Measurements from ENCODE around the gene PDLIM3.

DNA sequence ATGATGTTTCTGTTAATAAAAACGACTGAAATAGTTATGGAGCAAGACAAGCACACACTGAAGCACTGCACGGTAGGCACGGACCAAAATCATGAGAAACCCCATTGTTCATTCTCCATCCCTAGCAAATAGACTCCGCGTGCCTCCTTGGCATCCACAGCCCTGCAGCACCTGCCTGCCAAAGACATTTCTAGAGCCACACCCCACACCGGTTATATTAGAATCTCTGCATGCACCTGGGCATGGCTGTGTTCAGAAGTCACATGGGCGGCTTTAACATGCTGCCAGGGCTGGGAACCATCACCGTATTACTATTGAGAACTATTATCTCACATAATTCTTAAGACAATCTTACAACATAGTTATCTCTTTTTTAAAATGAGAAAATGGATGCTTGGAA is 5.9 kb downstream of the PDLIM3 start:
- no peak for TF ChIP-seq POLR2AphosphoS5 (IDR thresholded peaks at IDR 0.05; ENCODE audit: low read depth)
- TF ChIP-seq, protein P1, sequence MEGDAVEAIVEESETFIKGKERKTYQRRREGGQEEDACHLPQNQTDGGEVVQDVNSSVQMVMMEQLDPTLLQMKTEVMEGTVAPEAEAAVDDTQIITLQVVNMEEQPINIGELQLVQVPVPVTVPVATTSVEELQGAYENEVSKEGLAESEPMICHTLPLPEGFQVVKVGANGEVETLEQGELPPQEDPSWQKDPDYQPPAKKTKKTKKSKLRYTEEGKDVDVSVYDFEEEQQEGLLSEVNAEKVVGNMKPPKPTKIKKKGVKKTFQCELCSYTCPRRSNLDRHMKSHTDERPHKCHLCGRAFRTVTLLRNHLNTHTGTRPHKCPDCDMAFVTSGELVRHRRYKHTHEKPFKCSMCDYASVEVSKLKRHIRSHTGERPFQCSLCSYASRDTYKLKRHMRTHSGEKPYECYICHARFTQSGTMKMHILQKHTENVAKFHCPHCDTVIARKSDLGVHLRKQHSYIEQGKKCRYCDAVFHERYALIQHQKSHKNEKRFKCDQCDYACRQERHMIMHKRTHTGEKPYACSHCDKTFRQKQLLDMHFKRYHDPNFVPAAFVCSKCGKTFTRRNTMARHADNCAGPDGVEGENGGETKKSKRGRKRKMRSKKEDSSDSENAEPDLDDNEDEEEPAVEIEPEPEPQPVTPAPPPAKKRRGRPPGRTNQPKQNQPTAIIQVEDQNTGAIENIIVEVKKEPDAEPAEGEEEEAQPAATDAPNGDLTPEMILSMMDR (IDR thresholded peaks at IDR 0.05; ENCODE audit: insufficient read depth, low read length) = no peak
